Measurements from ENCODE around the gene ATP6V0B. TPM values are rescaled to one million over a fixed set of nuclear protein-coding genes. Genes with fewer than 3 reads are reported as not detected.

The ATP6V0B gene
- total and polyA plus RNA-seq, 10 of the 15 experiments (the other 5 are each of a cell fraction or from before 2014, with no cell fraction given), result 65.3 to 250 (median 144) TPM

- TF ChIP-seq CBFB (IDR thresholded peaks at IDR 0.05; ENCODE audit: low read depth) (no peak), SMAD5 (IDR thresholded peaks at IDR 0.05; ENCODE audit: low read depth) (no peak), EED (IDR thresholded peaks at IDR 0.05; ENCODE audit: low read depth) (no peak), CREM (IDR thresholded peaks at IDR 0.05; ENCODE audit: low read depth) (no peak)
- POLR2A ChIA-PET, result no interaction called here
- Histone ChIP-seq H3K9me3 (replicated peaks; ENCODE audit: control insufficient read depth, insufficient read depth, low read length) (no peaks in the 10 kb centered on the region), H3K9ac (ENCODE audit: control insufficient read depth, insufficient read depth, low read length) (no peak overlapping the region), H3K27ac (ENCODE audit: control insufficient read depth, insufficient read depth) (no peak overlapping the region), H3K4me3 (no peak overlapping the region), H3K27me3 (replicated peaks in 1 of 2; ENCODE audit: control insufficient read depth in 2 of 2, insufficient read depth in 2 of 2, low read length in 1 of 2) (no peaks in the 10 kb centered on the region), H3K4me1 (ENCODE audit: control insufficient read depth, insufficient read depth, low read length) (no peaks in the 10 kb centered on the region), H3K36me3 (ENCODE audit: control insufficient read depth in 2 of 2, insufficient read depth in 2 of 2, low read length in 1 of 2) (peaks cover 0 to 16% of the 10 kb centered on the region in 2 experiments; a peak in 1 of 4 replicates), H3K4me2 (ENCODE audit: control insufficient read depth, insufficient read depth) (no peak overlapping the region), H3K79me2 (ENCODE audit: control insufficient read depth, insufficient read depth, low read length) (no peaks in the 10 kb centered on the region), H4K20me1 (ENCODE audit: control insufficient read depth, insufficient read depth) (no peaks in the 10 kb centered on the region), H2AFZ (ENCODE audit: control insufficient read depth, low read depth, low read length) (no peak overlapping the region)
- CTCF ChIA-PET, result interaction anchor here (0.7 kb wide), 1 partner anchor 8 kb away, joined by 3 read pairs; no protein-coding TSS in a partner anchor
- BruUV-seq (replicated peaks), result no TSS peak
- SMC1A ChIA-PET (ENCODE audit: uncharacterized antibody, unreplicated experiment), result interaction anchor here (0.8 to 1.7 kb wide), 5 partner anchors 19 to 190 kb away, joined by 3 to 8 read pairs (median 3); no protein-coding TSS in a partner anchor
- RAD21 ChIA-PET (ENCODE audit: unreplicated experiment), result no interaction called here
- FAIRE-seq (no peak), ATAC-seq (no peak), DNase-seq (ENCODE audit: low read depth, low spot score) (no peak)
- intact Hi-C loops (cut with micrococcal nuclease; ENCODE audit: unreplicated experiment), result no loop called here
- WGBS (ENCODE audit: insufficient coverage, insufficient replicate concordance, low lambda C conversion rate, missing lambda C conversion rate), result 90% methylated on average over 5 of the region's 5 CpGs
- in situ Hi-C loops (cut with MboI), result no loop called here
Observed at GRCh38 chr1:43954036-43954435, 20.7 kb upstream of the ATP6V0B start.

DNA sequence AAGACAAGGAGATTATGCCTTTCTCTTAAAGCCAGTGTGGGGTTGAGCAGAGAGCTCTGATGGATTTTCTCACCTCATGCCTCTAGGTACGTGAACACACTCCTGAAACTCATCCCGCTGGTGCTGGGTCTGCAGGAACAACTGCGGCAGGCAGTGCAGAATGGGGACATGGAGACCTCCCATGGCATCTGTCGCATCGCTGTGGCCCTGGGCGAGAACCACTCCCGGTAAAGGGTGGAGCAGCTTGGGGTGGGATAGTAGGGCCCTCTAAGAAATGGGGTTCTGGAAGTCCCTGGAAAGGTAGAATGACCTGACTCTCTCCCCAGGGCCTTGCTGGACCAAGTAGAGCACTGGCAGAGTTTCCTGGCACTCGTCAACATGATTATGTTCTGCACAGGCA, 18.5 kb upstream of the ATP6V0B start:
- DNase-seq (ENCODE audit: low read depth, low spot score) (no peak), FAIRE-seq (no peak), ATAC-seq (no peak)
- H3K79me2 ChIP-seq (ENCODE audit: control insufficient read depth, insufficient read depth, low read length), result no peaks in the 10 kb centered on the region
- H3K4me1 ChIP-seq (ENCODE audit: control insufficient read depth, insufficient read depth, low read length), result no peaks in the 10 kb centered on the region
- no peak for TF ChIP-seq CHD1 (IDR thresholded peaks at IDR 0.05; ENCODE audit: low read depth, low read length)
- TF ChIP-seq PAX5 (IDR thresholded peaks at IDR 0.05; ENCODE audit: borderline replicate concordance, low read depth, low read length), result no peak
- no peak for TF ChIP-seq CREM (IDR thresholded peaks at IDR 0.05; ENCODE audit: low read depth)
- TF ChIP-seq JUND (IDR thresholded peaks at IDR 0.05; ENCODE audit: low read depth, low read length), result no peak
- TF ChIP-seq E2F8 (IDR thresholded peaks at IDR 0.05; ENCODE audit: low read depth, partially characterized antibody), result no peak
- TF ChIP-seq EP300 (IDR thresholded peaks at IDR 0.05; ENCODE audit: borderline replicate concordance in 1 of 2, control insufficient read depth in 1 of 2, low read depth in 2 of 2, low read length in 2 of 2), result no peak
- TF ChIP-seq NFXL1 (IDR thresholded peaks at IDR 0.05; ENCODE audit: borderline replicate concordance), result no peak
- no peak overlapping the region for H3K4me3 ChIP-seq
- peaks cover 0 to 12% of the 10 kb centered on the region in 2 experiments; a peak in 1 of 4 replicates for H3K36me3 ChIP-seq (ENCODE audit: control insufficient read depth in 2 of 2, insufficient read depth in 2 of 2, low read length in 1 of 2)
- RAD21 ChIA-PET (ENCODE audit: unreplicated experiment), result interaction anchor here (0.9 kb wide), 1 partner anchor 10 kb away, joined by 3 read pairs; no protein-coding TSS in a partner anchor
- WGBS (ENCODE audit: insufficient coverage, insufficient replicate concordance, low lambda C conversion rate, missing lambda C conversion rate), result 93% methylated on average over 8 of the region's 8 CpGs
- no peak overlapping the region for H3K27ac ChIP-seq (ENCODE audit: control insufficient read depth, insufficient read depth)
- no TSS peak for BruUV-seq (replicated peaks)
- H3K4me2 ChIP-seq (ENCODE audit: control insufficient read depth, insufficient read depth), result no peak overlapping the region
- no peak overlapping the region for H3K9ac ChIP-seq (ENCODE audit: control insufficient read depth, insufficient read depth, low read length)
- in situ Hi-C loops (cut with MboI) (no loop called here), intact Hi-C loops (cut with micrococcal nuclease; ENCODE audit: unreplicated experiment) (no loop called here)
- no peaks in the 10 kb centered on the region for H3K27me3 ChIP-seq (replicated peaks in 1 of 2; ENCODE audit: control insufficient read depth in 2 of 2, insufficient read depth in 2 of 2, low read length in 1 of 2)
- no peaks in the 10 kb centered on the region for H3K9me3 ChIP-seq (replicated peaks; ENCODE audit: control insufficient read depth, insufficient read depth, low read length)
- H4K20me1 ChIP-seq (ENCODE audit: control insufficient read depth, insufficient read depth), result no peaks in the 10 kb centered on the region
- POLR2A ChIA-PET, result no interaction called here
- H2AFZ ChIP-seq (ENCODE audit: control insufficient read depth, low read depth, low read length), result no peak overlapping the region
- SMC1A ChIA-PET (ENCODE audit: uncharacterized antibody, unreplicated experiment), result interaction anchor here (0.9 kb wide), 1 partner anchor 32 kb away, joined by 3 read pairs; no protein-coding TSS in a partner anchor
- CTCF ChIA-PET, result interaction anchor here (1.6 kb wide), 1 partner anchor 11 kb away, joined by 3 read pairs; no protein-coding TSS in a partner anchor

Data from GM12878 (cell line).